ENCODE results near the gene CINP.
"Not testable (repeated sequence)": the region's sequence is repeated elsewhere in the genome, so short reads cannot be mapped to it uniquely, and the experiment has no call there.

Gene CINP

GRCh38 chr14:102298303-102299070 lies 64.2 kb downstream of the CINP start:
- not testable (repeated sequence) for H3K27ac Mint-ChIP-seq; H3K4me3 Mint-ChIP-seq; ATAC-seq (ENCODE audit: low read depth); H3K27me3 Mint-ChIP-seq; H3K36me3 Mint-ChIP-seq; H3K4me1 Mint-ChIP-seq; DNase-seq (ENCODE audit: low spot score in 2 of 2); H3K9me3 Mint-ChIP-seq
